Suprapubic skin (tissue), 3 donors: Measurements from ENCODE around the gene TTF2.

Experiments
- POLR2A ChIP-seq, 2 donors: fragments of 450-650 bp; IDR thresholded peaks; one replicate each; pipeline ENCODE4 v1.6.1; 2017; ENCODE audit warnings: antibody characterized with exemption in 2 of 2, mild to moderate bottlenecking in 2 of 2, moderate library complexity in 2 of 2
- TF ChIP-seq, protein P1 (sequence below), 2 donors: fragments of 200-600 bp in 1 of 2; fragments of 450-650 bp in 1 of 2; sonication (generic) in 1 of 2; IDR thresholded peaks; one replicate each; pipeline ENCODE4 v1.5.1; 2016 to 2019; ENCODE audit warnings: antibody characterized with exemption in 2 of 2, mild to moderate bottlenecking in 1 of 2, moderate library complexity in 1 of 2

DNA sequence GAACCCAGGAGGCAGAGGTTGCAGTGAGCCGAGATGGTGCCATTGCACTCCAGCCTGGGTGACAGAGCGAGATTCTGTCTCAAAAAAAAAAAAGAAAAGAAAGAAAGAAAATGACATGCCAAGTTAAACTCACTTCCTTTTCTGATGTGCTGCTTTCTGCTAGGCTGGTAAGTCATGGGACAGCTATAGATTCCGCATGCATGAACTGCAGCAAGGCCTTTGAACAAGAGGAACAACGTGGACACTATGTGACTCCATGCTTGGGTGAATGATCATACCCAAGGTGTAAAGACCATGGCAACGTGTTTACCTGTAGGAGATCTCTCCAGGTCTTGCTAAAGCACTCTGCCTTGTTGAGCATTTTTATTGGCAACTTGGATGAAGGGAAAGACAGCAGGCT is 10.3 kb upstream of the TTF2 start:
- no peak for TF ChIP-seq POLR2A (IDR thresholded peaks at IDR 0.05)
- TF ChIP-seq, protein P1, sequence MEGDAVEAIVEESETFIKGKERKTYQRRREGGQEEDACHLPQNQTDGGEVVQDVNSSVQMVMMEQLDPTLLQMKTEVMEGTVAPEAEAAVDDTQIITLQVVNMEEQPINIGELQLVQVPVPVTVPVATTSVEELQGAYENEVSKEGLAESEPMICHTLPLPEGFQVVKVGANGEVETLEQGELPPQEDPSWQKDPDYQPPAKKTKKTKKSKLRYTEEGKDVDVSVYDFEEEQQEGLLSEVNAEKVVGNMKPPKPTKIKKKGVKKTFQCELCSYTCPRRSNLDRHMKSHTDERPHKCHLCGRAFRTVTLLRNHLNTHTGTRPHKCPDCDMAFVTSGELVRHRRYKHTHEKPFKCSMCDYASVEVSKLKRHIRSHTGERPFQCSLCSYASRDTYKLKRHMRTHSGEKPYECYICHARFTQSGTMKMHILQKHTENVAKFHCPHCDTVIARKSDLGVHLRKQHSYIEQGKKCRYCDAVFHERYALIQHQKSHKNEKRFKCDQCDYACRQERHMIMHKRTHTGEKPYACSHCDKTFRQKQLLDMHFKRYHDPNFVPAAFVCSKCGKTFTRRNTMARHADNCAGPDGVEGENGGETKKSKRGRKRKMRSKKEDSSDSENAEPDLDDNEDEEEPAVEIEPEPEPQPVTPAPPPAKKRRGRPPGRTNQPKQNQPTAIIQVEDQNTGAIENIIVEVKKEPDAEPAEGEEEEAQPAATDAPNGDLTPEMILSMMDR (IDR thresholded peaks at IDR 0.05): no peak
